Smooth muscle cell of the brain vasculature (primary cell): Measurements from ENCODE around the gene ZNF785.
A peak's percentile ranks its signal among the peaks of the same experiment; 100 is the strongest.
"Not testable (repeated sequence)": the region's sequence is repeated elsewhere in the genome, so short reads cannot be mapped to it uniquely, and the experiment has no call there.

ENCODE experiments used
- DNase-seq: peaks from one replicate; pipeline ENCODE4 v3.0.0-alpha.2; 2012; ENCODE audit warnings: low read depth, low spot score

The ZNF785 gene

GRCh38 chr16:30585400-30586191 lies at the start of gene ZNF785:
TSS of gene ZNF785 (minus strand) at chr16:30585697. CDS start at chr16:30585611, 86 bp downstream.
- peak; percentile 98 for DNase-seq

GRCh38 chr16:30633526-30633925 lies 48.0 kb upstream of the ZNF785 start:
- DNase-seq = no peak

GRCh38 chr16:30632454-30632853 lies 47.0 kb upstream of the ZNF785 start:
- not testable (repeated sequence) for DNase-seq

DNA sequence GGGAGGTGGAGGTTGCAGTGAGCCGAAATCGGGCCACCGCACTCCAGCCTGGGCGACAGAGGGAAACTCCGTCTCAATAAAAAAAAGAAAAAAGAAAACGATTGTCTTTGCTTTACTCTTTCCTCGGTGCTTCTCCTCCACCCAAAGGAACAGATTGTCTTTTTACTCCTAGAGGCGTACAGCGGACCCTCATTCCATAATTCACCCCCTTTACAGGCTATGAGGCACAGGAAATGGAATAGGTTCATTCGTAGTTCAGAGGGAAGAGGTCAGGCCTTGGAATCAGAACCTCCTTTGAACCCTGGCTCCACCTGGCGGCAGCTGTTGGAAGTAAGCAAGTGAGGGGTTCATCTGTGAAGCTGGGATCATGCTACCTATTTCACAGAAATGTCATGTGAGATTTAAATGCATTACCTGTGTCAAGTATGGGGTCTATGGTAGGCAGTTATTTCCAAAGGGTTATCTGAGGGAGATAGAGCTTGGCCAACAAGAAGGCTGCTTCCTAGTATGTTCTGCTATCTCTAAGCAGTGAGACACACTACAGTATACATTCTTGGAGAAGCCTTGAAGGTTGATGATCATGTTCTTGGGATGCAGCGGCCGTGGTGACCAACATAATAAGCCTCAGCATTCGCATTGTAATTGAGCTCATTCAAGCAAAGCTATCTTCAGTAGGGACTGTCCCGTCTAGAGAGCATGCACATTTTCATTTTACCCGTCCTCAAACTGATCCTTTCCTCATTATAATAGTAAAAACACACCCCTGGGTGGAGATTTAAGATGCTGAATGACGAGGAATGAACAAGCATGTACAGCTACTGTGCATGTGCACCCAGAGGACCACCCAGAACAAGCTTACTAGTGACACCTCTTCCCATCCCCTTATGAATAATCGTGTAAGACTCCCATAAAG lies 43.4 kb upstream of the ZNF785 start:
- DNase-seq = peak; percentile 57

DNA sequence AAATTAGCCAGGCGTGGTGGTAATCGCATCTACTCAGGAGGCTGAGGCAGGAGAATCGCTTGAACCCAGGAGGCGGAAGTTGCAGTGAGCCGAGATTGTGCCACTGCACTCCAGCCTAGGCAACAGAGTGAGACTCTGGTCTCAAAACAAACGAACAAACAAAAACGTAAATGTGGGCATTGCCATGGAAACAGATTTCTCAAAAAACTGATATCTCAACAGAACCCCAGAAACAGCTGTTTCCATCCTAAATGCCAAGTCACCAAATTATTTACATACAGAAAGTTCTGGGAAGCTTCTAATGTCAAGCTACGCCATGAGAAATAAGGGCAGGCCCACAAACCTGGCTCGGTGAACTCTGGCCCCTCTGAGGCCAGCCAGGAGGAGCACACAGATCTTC lies 40.7 kb upstream of the ZNF785 start:
- no peak for DNase-seq

DNA sequence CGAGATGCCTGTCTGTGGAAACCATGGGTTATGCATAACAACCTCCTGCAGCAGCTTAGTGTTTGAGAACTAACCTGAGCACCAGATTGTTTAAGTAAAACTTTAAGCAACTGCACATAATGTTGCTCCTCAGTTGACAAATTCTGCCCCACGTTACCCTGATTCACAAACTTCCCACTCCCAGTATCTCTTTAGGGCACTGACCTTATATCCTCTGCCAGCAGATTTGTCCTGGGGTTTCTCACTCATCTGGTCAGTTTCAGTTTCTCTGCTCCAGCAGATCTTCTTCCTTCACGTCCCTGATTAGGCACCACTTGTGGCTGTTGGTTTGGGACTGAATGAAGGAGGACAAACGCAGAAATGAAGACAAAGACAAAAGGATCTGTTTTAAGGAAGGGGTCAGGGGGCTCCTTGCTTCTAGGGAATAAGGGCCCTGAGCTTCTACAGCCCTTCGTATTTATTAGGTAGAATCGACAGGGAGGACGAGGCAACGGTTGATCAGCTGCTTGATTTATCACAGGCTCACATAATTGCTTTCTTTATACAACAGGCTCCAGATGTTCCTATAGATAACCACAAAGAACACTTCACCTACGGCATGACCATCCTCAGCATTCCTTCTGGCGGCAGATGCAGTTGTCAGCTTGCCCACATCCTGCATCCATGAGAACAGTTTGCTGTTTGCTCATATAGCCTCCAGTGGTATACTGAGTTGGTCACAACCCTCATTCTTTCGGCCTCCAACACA lies 38.2 kb upstream of the ZNF785 start:
- no peak for DNase-seq

DNA sequence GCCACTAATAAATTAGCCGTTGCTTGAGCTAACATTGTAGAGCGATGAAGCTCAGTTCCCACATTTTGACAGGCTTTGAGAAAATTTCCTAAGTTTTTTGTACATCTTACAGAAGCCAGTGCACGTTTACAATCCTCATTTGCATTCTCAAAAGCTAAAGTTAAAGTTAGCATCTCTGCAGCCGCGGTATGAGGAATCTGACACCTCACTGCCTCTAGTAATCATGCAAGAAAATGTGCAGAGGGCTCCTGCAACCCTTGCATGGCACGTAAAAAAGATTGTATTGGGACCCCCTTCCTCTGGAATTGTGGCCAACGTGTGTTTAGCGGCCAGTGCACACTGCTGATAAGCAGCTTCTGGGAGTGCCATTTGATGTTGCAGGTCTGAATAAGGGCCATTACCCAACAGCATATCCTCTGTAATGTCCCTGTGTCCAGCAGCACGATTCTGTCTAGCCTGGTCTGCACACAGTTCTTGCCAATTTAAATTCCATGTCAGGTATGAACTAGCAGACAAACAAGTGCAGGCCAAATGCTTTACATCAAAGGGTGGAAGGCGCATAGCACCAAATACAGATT lies 37.0 kb upstream of the ZNF785 start:
- no peak for DNase-seq

DNA sequence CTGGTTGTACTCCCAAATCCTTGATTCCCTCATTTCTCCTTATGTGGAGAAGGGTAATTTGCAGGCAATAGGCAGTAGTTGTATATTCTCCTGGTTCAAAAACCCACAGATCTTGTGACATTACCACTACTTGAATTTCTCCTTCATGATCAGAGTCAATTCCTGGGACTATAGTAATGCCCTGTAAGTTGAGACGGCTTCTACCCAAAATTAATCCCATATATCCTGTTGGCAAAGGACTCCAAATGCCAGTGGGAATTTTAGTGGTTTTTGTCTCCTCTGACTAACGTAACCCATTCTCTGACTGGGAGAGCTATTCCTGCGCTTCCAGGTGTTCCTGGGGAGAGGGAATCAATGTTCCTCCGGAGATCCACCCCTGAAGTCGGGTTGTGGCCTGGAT lies 36.3 kb upstream of the ZNF785 start:
- no peak for DNase-seq

DNA sequence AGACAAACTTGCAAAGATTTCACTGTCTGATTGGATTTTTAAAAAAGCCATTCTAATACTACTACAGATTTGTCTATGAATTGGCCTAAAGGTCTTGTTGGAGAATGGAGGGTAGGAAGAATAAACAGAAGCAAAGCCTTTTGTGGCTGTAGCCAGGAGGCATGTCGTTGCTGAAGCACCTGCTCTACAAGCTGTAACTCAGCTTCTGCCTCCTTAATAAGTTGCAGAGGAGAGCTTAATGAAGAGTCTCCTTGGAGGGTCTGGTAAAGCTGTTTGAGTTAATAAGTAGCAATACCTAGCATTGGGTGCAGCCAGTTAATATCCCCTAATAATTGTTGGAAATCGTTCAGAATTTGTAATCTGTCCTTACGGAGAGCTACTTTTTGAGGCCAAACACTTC lies 34.7 kb upstream of the ZNF785 start:
- DNase-seq = no peak

GRCh38 chr16:30619638-30620037 lies 34.1 kb upstream of the ZNF785 start:
- DNase-seq = no peak

GRCh38 chr16:30619202-30619601 lies 33.7 kb upstream of the ZNF785 start:
- DNase-seq = no peak

GRCh38 chr16:30615358-30616091 lies 30.0 kb upstream of the ZNF785 start:
- DNase-seq = no peak

DNA sequence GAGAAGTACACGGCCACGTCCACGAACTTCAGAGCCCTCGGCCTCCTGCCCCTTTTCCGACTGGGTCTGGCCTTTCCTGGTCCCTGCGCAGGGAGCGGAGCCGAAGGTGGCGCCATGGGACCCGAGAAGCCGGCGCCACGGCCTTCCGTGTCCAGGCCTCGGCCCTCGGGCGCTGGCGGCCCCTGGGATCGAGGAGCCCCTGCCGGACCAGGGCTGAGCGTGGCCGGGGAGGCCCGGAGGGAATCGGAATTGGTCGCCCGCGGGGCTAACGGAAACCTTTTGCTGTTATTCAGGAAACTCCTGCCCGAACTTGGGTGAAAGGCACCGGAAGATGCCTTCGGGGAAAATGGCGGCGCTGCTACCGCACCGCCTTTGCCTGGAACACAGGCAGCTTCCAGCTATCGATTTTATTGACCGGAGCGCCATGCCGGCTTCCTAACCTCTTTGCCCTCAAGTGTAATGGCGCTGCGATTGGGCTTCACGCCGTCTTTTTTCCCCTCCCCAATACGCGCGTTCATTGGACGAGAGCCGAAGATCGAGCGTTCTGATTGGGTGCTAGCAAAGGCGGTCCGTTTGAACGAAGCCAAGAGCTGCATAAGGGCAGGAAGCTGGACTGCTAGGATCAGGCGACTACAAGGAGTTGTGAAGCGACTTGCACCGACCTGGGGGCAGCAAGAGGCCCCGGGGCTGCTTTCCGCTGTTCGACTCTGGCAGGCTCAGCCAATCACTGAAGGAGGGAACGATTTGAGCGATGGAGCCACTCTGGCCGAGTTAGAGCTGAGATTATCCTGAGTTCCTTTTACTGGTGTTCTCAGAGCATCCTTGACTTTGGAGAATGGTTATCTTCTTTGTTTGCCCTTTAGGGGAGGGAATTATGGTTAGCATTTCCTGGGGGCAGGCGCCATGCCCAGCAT lies 24.7 kb upstream of the ZNF785 start, which contains the start of gene ZNF689:
Gene ZNF689 (minus strand): TSS at position 464 of the 914 bp plus-strand sequence. CDS start 348 bp downstream, at position 116.
- peak; percentile 97 for DNase-seq

- no peak for DNase-seq
These were observed 23.8 kb upstream of the ZNF785 start for GRCh38 chr16:30609002-30609925.

DNA sequence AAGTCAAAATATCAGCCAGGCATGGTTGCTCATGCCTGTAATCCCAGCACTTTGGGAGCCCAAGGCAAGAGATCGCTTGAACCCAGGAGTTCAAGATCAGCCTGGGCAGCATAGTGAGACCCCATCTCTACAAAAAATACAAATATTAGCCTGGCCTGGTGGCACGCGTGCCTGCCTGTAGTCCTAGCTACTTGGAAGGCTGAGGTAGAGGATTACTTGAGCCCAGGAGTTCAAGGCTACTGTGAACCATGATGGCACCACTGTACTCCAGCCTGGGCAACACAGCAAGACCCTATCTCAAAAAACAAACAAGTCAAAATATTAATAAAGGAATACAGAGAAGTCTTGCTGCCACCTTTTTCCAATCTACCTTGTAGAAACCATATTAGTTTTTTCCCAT lies 20.5 kb upstream of the ZNF785 start:
- DNase-seq = no peak

GRCh38 chr16:30605158-30605557 lies 19.7 kb upstream of the ZNF785 start:
- no peak for DNase-seq

- DNase-seq = no peak
These were observed 18.9 kb upstream of the ZNF785 start for GRCh38 chr16:30604316-30604947.

DNA sequence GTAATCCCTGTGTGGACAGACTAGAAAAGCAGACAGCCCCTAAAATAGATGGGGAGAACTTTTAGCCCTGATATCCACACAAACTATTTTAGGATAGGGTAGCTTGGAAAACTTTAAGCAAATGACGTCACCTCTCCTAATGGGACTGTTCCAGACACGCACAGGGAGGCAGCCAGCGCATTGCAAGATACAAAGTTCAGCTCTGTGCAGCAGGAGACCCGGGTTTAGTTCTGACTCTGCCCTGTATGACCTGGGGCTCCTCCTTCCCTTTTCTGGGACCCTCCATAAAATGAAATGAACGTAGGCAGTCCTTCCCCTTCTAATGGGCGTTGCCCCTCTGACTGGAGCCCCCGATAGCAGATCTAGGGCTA lies 18.4 kb upstream of the ZNF785 start:
- no peak for DNase-seq
